Stimulated activated CD4-positive, alpha-beta T cell treated with anti-CD3 and anti-CD28 coated beads, Interleukin-12 subunit alpha, Interleukin-12 subunit beta, amount 100 ng/mL, for 48 hours (primary cell): Measurements from ENCODE around the gene TMEM94.
A peak's percentile ranks its signal among the peaks of the same experiment; 100 is the strongest.

Experiments used
- DNase-seq, 3 donors: peaks; one replicate each; pipeline ENCODE4 v3.0.0-alpha.2; 2020; ENCODE audit warnings: low read depth in 2 of 3, low spot score in 1 of 3

TMEM94 gene

DNA sequence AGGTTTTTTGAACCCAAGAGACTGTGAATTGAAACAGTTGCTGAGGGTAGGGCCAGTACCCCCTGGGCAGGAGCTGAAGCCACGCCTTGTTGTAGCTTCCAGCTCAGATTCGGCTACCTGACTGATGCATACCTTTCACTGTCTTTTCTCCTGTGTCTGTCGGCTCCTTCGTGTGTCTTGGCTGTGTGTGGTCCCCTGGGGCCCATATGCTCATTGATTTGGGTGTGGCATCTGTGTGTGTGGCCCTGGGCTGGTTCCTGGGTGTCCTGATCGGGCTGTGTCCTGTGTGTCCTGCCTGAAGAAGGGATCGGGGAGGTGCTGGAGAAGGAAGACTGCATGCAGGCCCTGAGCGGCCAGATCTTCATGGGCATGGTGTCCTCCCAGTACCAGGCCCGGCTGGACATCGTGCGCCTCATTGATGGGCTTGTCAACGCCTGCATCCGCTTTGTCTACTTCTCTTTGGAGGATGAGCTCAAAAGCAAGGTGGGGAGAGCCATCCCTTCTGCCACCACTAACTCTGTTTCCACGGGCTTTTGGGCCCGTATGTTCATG is 38.0 kb downstream of the TMEM94 start:
- DNase-seq = no peak

DNA sequence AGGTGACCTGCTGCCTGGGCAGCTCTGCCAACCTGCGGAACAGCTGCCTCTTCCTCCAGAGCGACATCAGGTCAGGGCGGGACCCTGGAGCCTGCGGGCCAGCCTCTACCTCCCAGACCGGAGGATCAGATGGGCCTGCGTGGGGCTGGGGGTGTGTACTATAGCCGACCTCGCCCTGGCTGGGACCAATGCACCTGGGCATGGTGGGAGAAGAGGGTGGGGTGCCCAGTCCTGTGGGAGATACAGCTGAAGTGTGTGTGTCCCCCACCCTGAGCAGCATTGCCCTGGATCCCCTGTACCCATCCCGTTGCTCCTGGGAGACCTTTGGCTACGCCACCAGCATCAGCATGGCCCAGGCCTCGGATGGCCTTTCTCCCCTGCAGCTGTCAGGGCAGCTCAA is 39.6 kb downstream of the TMEM94 start:
- no peak for DNase-seq

DNA sequence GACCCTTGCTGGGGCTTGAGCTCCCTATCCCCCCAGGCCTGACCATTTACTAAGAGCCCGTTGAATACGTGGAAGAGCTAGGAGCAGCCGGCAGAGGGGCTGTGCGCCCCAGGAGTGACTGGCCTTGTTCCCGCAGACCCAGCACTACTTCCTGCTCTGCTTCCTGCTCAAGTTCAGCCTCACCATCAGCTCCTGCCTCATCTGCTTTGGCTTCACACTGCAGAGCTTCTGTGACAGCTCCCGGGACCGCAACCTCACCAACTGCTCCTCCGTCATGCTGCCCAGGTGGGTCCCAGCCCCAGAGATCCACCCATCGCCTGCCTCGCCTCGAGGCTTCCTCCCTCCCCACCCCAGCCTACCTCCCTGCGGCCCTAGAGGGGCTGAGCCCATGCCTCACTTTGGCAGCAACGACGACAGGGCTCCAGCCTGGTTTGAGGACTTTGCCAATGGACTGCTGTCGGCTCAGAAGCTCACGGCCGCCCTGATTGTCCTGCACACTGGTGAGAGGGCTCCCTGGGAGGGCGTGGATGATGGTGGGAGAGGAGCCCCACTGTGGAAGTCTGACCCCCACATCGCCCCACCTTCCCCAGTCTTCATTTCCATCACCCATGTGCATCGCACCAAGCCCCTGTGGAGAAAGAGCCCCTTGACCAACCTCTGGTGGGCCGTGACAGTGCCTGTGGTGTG is 41.7 kb downstream of the TMEM94 start:
- DNase-seq = no peak

DNA sequence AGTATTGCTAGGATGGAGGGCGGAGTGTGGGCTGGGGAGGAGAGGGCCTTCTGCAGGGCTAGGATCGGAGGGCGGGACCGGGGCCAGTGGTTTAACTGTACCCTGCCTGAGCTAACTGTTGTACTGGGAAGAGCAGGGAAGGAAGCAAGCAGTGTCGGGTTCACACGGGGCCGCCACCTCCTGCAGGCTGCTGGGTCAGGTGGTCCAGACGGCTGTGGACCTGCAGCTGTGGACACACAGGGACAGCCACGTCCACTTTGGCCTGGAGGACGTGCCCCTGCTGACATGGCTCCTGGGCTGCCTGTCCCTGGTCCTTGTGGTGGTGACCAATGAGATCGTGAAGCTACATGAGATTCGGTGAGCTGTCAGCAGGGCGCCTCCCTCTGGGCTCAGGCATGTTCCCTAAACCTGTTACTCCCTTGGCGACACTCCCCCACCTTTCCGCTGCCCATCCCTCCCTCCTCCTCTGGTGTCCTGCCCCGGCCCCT is 42.3 kb downstream of the TMEM94 start:
- DNase-seq = no peak

DNA sequence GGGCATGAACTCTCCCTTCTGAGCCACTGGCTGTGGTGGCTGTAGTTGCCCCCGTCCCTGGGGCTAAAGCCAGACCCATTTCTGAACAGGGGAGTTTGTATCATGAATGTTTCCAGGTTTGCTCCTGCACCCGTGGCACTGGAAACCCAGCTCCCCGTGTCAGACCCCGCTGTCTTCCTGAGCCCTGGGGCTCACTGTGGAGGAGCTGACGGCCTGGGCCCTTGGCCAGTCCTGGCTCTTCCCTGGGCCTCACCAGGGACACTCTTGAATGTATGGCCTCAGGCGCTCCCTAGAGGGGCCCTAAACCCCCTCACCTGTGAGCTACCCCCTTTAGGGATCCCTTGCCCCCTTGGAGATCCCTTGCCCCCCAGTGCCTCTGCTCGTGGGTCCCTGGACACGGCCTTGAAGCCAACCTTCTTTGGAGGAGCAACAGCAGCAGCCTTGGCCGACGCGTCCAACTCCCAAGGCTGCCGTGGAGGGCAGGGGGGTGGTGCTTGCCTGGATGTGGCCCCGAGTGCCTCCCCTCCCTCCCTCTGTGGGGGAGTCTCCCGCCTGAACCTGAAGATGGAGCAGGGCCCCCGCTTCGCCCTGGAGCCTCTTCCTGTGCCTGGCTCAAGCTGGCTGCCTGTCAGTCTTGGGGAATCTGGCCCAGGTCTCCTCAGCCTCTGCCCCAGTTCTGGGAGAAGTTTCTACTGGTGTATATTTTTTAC is 43.0 kb downstream of the TMEM94 start:
- DNase-seq = no peak

DNA sequence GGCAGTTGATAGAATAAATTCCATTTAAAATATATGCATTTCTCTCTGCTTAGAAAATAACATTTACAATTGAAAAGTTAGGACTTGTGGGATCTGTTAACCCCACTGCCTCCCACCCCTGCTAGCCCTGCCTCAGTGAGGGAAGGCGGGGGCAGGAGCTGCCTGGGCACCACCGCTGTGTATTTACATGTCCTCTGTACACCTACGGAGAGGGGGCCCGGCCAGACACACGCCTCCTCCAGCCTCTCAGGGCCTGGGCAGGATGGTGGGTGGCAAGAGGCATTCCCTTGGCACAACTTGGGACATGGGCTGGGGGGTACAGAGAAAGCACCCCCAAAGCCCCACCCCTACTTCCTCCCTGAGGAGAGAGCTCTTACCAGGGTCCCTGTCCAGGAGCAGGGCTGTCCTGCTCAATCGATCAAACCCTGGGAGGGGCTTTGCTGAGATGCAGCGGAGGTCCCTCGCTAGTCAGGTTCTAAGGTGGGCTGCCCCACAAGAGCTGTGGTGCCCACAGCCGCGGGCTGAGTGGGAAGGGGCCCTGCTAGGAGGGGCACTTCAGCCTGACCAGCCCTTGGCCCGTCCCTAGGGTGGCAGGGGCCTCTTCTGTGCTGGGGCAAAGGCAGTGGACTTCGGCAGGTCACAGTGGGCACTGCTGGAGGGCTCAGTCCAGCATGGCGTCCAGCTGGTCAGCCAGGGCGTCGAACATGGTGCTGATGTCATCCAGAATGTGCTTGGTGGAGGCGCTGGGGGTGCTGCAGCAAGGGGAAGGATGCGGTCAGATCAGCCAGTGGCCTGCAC is 44.2 kb downstream of the TMEM94 start:
- no peak for DNase-seq

DNA sequence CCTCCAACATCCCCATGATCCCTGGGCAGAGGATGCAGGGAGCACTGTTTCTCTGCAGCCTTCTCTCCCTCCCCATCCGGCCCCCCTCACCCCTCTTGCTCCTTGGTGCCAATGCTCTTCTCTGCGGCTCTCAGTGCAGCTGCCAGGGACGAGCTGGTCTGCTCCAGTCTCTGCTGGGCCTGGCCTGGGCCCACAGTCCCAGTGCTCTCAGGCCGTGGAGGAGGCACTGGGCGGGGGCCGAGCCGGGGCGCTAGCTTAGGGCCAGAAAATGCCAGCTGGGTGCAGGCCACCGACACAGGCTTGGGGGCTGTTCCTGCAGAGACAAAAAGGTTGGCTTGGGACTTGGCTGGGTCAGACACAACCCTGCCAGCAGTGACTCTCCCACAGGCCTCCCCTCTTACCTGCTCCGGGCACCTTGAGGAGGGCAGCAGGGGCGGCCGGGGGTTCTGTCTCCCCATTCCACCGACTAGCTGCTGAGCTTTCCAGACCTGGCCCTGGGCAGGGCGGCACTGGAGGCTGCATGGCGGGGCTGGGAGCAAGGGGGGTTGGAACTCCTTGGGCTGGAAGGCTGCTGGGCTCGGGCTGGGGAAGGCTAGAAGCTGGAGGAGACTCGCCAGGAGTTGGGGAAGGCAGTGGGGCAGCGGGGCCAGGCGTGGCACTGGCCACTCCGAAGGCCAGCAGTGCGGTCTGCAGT is 45.1 kb downstream of the TMEM94 start:
- no peak for DNase-seq

DNA sequence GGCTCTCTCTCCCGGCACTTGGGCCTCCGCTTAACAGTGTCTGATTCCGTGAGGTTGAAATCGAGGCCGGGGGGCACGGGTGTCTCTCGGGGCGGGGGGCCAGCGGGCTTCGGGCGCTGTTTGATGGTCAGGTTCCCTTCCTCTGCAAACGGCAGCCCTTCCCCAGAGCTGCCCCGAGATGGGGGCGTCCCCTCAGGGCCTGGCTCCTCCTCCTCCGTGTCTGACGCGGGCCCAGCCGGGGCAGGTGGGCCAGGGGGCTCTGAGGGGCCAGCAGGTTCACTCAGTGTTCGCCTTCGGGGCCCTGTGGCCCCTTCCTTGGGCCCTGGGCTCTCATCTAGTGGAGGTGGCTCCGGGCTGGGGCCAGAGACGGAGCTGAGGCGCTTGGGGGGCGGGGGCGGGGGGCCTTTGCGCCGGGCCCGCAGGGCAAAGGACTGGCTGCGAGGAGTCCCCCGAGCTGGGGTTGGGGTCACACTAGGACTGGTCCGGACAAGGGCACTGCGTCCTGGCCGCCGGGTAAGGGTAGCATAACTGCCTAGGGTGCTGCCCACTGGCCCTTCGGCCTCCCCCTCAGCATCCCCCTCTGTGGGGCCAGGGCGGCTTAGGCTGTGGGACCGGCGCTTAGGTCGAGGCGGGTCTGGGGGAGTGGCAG is 45.8 kb downstream of the TMEM94 start:
- DNase-seq = no peak

DNA sequence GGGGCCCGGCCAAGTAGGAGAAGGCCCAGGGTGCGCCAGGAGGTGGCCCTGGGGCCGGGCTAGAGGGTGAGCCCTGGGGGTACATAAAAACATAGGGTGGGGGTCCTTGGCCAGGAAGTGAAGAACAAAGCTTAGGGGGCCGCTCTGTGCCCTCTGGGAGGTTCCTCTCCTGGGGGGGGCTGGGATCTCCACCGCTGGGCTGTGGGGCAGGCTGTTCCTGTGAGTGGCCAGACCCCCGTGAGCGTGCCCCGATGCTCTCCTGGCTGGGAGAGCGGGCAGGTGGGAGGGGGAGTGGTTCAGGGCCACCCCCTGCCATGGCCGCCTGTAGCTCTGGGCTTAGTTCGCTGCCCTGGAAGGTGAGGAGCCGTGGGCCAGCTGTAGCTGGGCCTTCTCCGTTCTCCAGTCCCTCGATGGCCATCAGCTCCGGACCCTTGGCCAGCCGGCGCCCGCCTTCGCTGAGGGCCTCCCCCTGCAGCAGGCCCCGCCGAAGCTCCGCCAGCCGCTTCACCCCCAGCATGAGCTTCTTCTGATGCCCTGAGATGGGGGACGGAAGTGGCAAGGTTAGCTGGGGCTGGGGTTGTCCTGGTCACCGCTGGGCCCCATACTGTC is 46.4 kb downstream of the TMEM94 start:
- no peak for DNase-seq

DNA sequence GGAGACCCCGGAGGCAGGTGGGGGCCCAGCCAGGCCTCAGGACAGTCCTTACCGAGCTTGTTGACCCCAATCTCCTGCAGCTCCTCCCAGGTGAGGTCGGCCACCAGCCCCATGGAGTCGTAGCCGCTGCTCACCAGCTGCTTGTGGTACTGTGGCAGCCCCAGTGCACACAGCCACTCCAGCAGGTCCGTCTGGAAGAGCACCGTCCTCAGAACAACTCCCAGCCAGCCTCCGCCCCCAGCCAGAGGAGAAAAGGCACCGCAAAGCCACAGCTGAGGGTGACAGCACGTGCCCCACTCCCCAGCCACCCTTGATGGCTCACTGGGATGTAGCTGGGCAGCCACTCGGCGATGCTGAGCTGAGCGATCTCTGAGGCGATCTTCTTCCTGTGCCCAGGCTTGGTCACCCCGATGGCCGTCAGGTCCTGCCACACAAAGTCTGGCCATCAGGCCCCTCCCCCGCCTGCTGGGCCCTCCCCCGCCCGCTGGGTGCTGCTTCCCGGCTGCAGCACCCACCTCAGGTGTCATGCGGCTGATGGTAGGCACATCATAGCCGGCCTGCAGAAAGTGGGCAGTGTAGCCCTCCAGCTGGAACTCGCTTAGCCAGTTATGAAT is 47.0 kb downstream of the TMEM94 start:
- DNase-seq = no peak

DNA sequence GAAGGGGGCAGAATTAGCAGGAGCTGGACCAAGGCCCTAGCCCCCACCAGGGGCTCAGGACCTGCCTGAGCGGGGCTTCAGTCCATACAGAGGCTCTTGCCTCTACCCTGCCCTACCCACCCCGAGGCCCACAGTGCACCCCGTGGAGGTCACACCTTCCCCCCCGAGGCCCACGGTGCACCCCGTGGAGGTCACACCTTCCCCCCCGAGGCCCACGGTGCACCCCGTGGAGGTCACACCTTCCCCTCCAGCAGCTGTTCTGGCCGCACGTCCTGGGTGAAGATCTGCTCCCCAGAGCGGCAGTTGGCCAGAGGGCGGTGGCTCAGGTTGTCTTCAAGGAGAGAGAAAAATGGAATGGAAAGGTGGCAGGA is 47.5 kb downstream of the TMEM94 start:
- no peak for DNase-seq

DNA sequence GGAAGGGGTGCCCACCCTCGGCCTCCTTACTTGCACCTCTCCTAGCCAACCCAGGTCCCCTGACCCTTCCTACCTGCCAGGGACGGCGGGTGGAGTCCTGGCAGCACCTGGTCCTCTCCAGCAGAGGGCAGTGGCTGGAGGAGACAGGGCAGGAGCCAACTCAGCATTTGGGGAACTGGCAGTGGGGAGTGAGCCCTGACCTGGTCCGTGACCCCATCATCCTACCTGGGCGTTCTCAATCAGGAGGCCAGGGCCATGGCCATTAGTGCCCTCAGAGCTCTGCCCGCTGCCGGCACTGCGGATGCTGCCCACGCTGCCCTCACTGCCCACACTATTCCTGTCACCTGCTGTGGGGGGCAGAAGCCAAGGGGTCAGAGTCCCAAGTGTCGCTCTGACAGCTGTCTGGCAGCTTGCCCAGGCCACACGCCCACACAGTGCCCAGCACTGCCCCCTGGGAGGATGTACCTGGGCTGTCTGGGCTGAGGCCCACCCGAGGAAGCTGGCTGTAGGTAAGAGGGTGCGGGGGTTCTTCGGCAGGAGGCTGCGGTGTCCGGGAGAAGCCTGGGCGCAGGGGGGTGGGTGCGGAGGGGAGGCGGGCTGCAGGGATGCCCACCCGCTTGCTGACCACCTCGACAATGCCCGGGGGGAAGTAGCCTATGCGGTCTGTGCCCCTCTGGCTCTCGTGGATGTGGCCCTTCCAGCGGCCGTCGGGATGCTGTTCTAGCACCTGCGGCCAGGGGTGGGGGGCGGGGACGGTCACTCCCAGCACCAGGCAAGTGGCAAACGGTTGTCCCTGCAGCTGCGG is 48.1 kb downstream of the TMEM94 start:
- peak in 1 of 3 donors; percentile 32 for DNase-seq

DNA sequence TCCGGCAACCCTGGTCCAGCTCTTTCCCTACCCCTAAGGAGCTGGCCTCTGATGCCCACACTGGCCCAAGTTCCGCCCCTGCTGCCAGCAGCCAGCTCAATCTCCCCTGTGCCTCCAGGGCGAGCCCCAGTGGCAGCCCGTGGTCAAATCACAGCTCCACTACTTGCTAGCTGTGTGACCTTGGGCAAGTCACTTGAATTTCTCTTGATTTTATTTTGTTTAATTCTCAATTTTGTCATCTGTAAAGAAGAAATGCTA is 48.6 kb downstream of the TMEM94 start:
- DNase-seq = no peak

DNA sequence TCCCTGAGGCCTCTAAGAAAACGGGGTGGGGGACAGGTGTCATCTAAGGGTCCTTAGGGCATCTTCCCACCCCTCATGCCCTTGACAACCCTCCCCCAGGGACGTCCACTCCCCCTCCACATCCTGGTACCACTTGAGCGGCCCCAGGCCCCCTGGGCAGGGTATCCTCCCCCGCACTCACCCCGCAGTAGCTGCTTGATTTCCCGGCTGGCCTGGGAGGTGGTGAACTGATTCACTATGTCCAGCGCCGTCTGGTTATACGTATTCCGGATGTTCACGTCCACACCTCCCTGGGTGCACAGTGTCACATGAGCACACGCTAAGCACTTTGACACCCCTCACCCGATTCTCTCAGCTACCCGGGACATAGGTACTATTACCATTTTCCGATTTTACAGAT is 49.2 kb downstream of the TMEM94 start:
- no peak for DNase-seq

DNA sequence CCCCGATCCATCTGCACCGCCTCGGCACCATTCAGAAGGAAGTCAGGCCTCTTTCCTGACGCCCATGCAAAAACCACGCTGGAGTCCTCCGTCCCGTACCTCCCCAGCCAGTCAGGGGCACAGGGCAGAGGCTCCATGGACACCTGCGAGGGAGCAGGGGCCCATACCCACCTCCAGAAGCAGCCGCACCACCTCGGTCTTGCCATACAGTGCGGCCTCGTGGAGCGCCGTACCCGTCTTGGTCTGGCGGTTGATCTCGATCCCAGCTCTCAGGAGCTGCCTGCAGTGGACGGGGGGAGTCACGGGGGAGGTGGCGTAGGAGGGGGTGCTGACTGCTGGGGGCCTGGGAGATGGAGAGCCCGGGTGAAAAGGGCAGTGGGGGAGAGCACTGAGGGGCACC is 49.7 kb downstream of the TMEM94 start:
- no peak for DNase-seq

DNA sequence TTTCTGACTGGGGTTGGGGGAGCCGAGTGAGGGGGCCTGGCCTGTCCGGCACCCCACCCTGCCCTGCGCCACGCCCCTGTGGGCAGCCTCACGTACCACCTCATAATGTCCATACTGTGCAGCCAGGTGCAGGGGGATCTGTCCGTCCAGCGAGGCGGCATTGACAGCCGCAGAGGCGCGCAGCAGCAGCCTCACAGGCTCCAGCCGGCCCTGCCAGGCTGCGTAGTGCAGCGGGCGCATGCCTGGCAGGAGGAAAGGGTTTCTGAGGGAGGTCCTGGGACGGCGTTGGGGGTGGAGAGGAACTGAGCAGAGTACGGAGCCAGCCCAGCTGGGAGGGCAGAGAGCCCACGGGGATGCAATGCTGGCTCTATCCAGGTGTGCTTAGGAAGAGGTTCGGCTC is 50.5 kb downstream of the TMEM94 start:
- no peak for DNase-seq

DNA sequence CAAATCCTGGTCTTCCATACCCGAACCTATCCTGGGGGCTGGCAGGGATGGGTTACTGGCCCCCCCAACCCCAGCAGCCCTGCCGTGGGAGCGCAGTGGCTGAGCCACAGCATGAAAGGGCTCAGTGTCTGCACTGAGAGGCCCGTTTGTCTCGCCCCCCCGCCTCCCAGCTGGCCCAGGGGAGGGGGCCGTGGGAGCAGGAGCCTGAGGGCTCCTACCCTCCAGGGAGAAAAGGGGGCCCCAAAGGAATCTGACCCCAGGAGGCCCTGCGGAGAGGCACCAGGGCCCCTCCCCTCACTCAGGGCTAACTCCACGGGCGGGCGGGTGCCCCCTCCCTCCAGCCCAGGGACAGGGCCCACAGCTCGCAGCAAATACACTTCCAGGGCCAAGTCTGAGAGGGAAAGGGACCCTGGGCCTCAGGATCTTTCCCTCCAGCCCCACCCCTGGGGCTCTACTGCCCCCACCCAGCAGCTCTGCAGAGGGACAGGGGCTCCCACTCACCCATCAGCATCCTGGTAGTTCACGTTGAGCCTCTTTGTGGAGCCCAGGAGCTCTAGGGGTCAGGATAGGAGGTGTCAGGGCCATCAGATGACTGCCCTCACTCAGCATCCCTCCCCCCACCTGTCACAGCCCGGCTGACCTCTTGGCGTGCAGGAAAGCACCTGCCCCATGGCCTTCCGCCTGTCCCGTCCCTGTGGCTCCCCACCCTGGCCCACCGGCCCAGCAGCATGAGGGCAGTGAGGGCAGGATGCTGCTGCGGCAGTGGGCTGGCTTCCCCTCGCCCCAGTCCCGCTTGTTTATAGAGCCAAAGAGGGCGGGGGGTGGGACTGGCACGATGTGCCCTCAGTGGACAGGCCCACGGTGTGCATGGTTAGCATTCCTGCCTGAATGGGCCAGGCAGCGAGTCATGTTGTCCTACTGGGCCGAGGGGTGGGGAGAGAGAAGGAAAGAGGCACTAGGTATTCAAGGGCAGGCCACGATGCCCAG is 51.6 kb downstream of the TMEM94 start:
- DNase-seq = no peak

DNA sequence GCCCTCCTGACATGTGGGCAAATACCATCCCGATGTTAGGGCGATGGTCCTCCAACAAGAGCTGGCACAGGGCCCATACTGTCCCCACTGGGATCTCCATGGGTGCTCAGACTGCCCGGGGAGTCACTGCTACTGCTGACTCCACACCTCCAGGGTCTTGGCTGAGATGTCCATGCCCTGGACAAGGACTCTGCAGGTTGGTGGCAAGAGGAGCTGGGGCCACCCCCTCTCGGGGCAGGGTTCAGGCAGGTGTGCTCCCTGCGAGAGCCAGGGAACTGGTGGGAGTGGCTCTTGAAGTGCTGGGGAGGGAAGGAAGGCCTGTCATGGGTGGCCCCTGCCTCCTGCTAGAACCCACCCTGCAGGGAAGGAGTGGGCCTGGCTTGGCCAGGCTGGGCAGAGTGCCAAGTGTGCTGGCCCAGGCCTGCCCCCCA is 52.5 kb downstream of the TMEM94 start:
- no peak for DNase-seq
